Gastroesophageal sphincter (tissue), 3 donors: ENCODE results near the gene ELOA.

Experiments used
- CTCF ChIP-seq, 4 experiments: fragments of 200-600 bp in 2 of 4; fragments of 450-650 bp in 2 of 4; sonication (generic) in 1 of 4; IDR thresholded peaks; one replicate each; pipeline ENCODE4 v1.5.1; 2017 to 2019; ENCODE audit warnings: antibody characterized with exemption in 4 of 4, mild to moderate bottlenecking in 2 of 4, moderate library complexity in 2 of 4
- EP300 ChIP-seq: sonication (generic); formaldehyde crosslinking; IDR thresholded peaks from one replicate; pipeline ENCODE4 v1.6.1; 2017; ENCODE audit warnings: antibody characterized with exemption, mild to moderate bottlenecking
- POLR2A ChIP-seq, 2 donors: fragments of 450-650 bp; IDR thresholded peaks; one replicate each; pipeline ENCODE4 v1.6.1; 2017; ENCODE audit warnings: antibody characterized with exemption in 2 of 2, mild to moderate bottlenecking in 2 of 2, moderate library complexity in 1 of 2
- POLR2AphosphoS5 ChIP-seq: sonication (generic); formaldehyde crosslinking; IDR thresholded peaks from one replicate; pipeline ENCODE4 v1.6.1; 2017; ENCODE audit warnings: antibody characterized with exemption

DNA sequence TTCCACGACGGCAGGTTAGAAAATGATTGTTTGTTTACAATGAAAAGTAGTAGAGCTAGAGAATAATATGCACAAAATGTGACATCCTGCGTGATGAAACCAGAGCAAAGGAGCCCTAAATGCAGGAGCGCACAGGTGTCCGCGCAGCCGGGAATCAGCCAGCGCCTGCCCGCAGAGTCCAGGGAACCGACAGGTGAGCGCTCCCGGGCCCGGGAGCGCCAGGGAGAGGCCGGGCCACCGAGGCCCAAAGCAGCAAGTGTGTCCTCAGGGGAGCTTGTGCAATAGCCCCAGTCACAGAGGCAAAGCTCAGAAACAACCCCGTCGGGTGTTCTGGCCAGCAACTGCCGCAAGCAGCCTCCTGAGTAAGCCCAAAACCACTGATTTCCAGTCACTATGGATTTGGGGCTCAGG lies 58.1 kb downstream of the ELOA start:
- TF ChIP-seq POLR2A (IDR thresholded peaks at IDR 0.05) = no peak
- no peak for TF ChIP-seq EP300
- no peak for TF ChIP-seq CTCF (IDR thresholded peaks at IDR 0.05)
- no peak for TF ChIP-seq POLR2AphosphoS5
